ENCODE data around the gene SCYGR4.

SCYGR4 gene

GRCh38 chr2:227614740-227615139 is 2.6 kb upstream of the SCYGR4 start, which contains the start of gene SCYGR3:
Gene SCYGR3, minus strand, starts transcription at chr2:227614840. Its CDS starts 0 bp downstream, at chr2:227614840.
- Histone ChIP-seq H3K27ac (ENCODE audit: low read length) (no peak within 1 kb of the TSS), H3K9ac (ENCODE audit: low read depth, low read length) (no peak within 1 kb of the TSS), H3K36me3 (ENCODE audit: insufficient read depth, low read depth, low read length) (no peaks in the 10 kb centered on the region), H3K27me3 (ENCODE audit: insufficient read depth, low read length) (no peaks in the 10 kb centered on the region; the same call in 1 of the 2 replicates), H3K4me1 (ENCODE audit: insufficient read depth, low read length) (peaks cover 10% of the 10 kb centered on the region; the same call in 1 of the 2 replicates), H3K9me3 (ENCODE audit: insufficient read depth, low read depth, low read length) (no peaks in the 10 kb centered on the region), H3K4me3 (ENCODE audit: low read length) (no peak within 1 kb of the TSS)

GRCh38 chr2:227615181-227615580 is 2.1 kb upstream of the SCYGR4 start:
- Histone ChIP-seq H3K27me3 (ENCODE audit: insufficient read depth, low read length) (no peaks in the 10 kb centered on the region; the same call in 1 of the 2 replicates), H3K36me3 (ENCODE audit: insufficient read depth, low read depth, low read length) (no peaks in the 10 kb centered on the region), H3K27ac (ENCODE audit: low read length) (no peak overlapping the region), H3K4me3 (ENCODE audit: low read length) (no peak overlapping the region), H3K9me3 (ENCODE audit: insufficient read depth, low read depth, low read length) (no peaks in the 10 kb centered on the region), H3K4me1 (ENCODE audit: insufficient read depth, low read length) (peaks cover 10% of the 10 kb centered on the region; the same call in 1 of the 2 replicates), H3K9ac (ENCODE audit: low read depth, low read length) (no peak overlapping the region)

- Histone ChIP-seq H3K36me3 (ENCODE audit: insufficient read depth, low read depth, low read length) (no peaks in the 10 kb centered on the region), H3K9ac (ENCODE audit: low read depth, low read length) (no peak overlapping the region), H3K4me1 (ENCODE audit: insufficient read depth, low read length) (peaks cover 10% of the 10 kb centered on the region; the same call in 1 of the 2 replicates), H3K4me3 (ENCODE audit: low read length) (no peak overlapping the region), H3K27me3 (ENCODE audit: insufficient read depth, low read length) (no peaks in the 10 kb centered on the region; the same call in 1 of the 2 replicates), H3K9me3 (ENCODE audit: insufficient read depth, low read depth, low read length) (no peaks in the 10 kb centered on the region), H3K27ac (ENCODE audit: low read length) (no peak overlapping the region)
Measured at GRCh38 chr2:227615906-227616305, 1.4 kb upstream of the SCYGR4 start.

- Histone ChIP-seq H3K27me3 (ENCODE audit: insufficient read depth, low read length) (no peaks in the 10 kb centered on the region; the same call in 1 of the 2 replicates), H3K9ac (ENCODE audit: low read depth, low read length) (no peak overlapping the region), H3K4me1 (ENCODE audit: insufficient read depth, low read length) (peaks cover 10% of the 10 kb centered on the region; the same call in 1 of the 2 replicates), H3K27ac (ENCODE audit: low read length) (no peak overlapping the region), H3K36me3 (ENCODE audit: insufficient read depth, low read depth, low read length) (no peaks in the 10 kb centered on the region), H3K4me3 (ENCODE audit: low read length) (no peak overlapping the region), H3K9me3 (ENCODE audit: insufficient read depth, low read depth, low read length) (no peaks in the 10 kb centered on the region)
Measured at GRCh38 chr2:227616631-227617030, 667 bp upstream of the SCYGR4 start.

GRCh38 chr2:227623226-227623625 is 5.9 kb downstream of the SCYGR4 start:
- H3K36me3 ChIP-seq (ENCODE audit: insufficient read depth, low read depth, low read length): no peaks in the 10 kb centered on the region
- H3K27me3 ChIP-seq (ENCODE audit: insufficient read depth, low read length): no peaks in the 10 kb centered on the region
- no peaks in the 10 kb centered on the region for H3K4me1 ChIP-seq (ENCODE audit: insufficient read depth, low read length)
- H3K27ac ChIP-seq (ENCODE audit: low read length): no peak overlapping the region
- no peak overlapping the region for H3K9ac ChIP-seq (ENCODE audit: low read depth, low read length)
- no peak overlapping the region for H3K4me3 ChIP-seq (ENCODE audit: low read length)
- no peaks in the 10 kb centered on the region for H3K9me3 ChIP-seq (ENCODE audit: insufficient read depth, low read depth, low read length)

- Histone ChIP-seq H3K4me3 (ENCODE audit: low read length) (no peak overlapping the region), H3K4me1 (ENCODE audit: insufficient read depth, low read length) (no peaks in the 10 kb centered on the region), H3K9ac (ENCODE audit: low read depth, low read length) (no peak overlapping the region), H3K36me3 (ENCODE audit: insufficient read depth, low read depth, low read length) (no peaks in the 10 kb centered on the region), H3K9me3 (ENCODE audit: insufficient read depth, low read depth, low read length) (no peaks in the 10 kb centered on the region), H3K27ac (ENCODE audit: low read length) (no peak overlapping the region), H3K27me3 (ENCODE audit: insufficient read depth, low read length) (no peaks in the 10 kb centered on the region)
Measured at GRCh38 chr2:227625420-227625819, 8.1 kb downstream of the SCYGR4 start.

- H3K27me3 ChIP-seq (ENCODE audit: insufficient read depth, low read length): no peaks in the 10 kb centered on the region
- no peak overlapping the region for H3K27ac ChIP-seq (ENCODE audit: low read length)
- no peaks in the 10 kb centered on the region for H3K4me1 ChIP-seq (ENCODE audit: insufficient read depth, low read length)
- no peak overlapping the region for H3K4me3 ChIP-seq (ENCODE audit: low read length)
- H3K9ac ChIP-seq (ENCODE audit: low read depth, low read length): no peak overlapping the region
- H3K36me3 ChIP-seq (ENCODE audit: insufficient read depth, low read depth, low read length): no peaks in the 10 kb centered on the region
- no peaks in the 10 kb centered on the region for H3K9me3 ChIP-seq (ENCODE audit: insufficient read depth, low read depth, low read length)
Measured at GRCh38 chr2:227626580-227627151, 9.4 kb downstream of the SCYGR4 start.

- no peak overlapping the region for H3K4me3 ChIP-seq (ENCODE audit: low read length)
- no peaks in the 10 kb centered on the region for H3K9me3 ChIP-seq (ENCODE audit: insufficient read depth, low read depth, low read length)
- H3K27me3 ChIP-seq (ENCODE audit: insufficient read depth, low read length): no peaks in the 10 kb centered on the region
- no peak overlapping the region for H3K27ac ChIP-seq (ENCODE audit: low read length)
- H3K4me1 ChIP-seq (ENCODE audit: insufficient read depth, low read length): no peaks in the 10 kb centered on the region
- H3K36me3 ChIP-seq (ENCODE audit: insufficient read depth, low read depth, low read length): no peaks in the 10 kb centered on the region
- no peak overlapping the region for H3K9ac ChIP-seq (ENCODE audit: low read depth, low read length)
Measured at GRCh38 chr2:227627769-227628168, 10.5 kb downstream of the SCYGR4 start.

GRCh38 chr2:227629435-227629834 is 12.1 kb downstream of the SCYGR4 start:
- Histone ChIP-seq H3K27me3 (ENCODE audit: insufficient read depth, low read length) (no peaks in the 10 kb centered on the region), H3K4me1 (ENCODE audit: insufficient read depth, low read length) (no peaks in the 10 kb centered on the region), H3K9me3 (ENCODE audit: insufficient read depth, low read depth, low read length) (no peaks in the 10 kb centered on the region), H3K27ac (ENCODE audit: low read length) (no peak overlapping the region), H3K4me3 (ENCODE audit: low read length) (no peak overlapping the region), H3K9ac (ENCODE audit: low read depth, low read length) (no peak overlapping the region), H3K36me3 (ENCODE audit: insufficient read depth, low read depth, low read length) (no peaks in the 10 kb centered on the region)

GRCh38 chr2:227630322-227630721 is 13.0 kb downstream of the SCYGR4 start:
- Histone ChIP-seq H3K9me3 (ENCODE audit: insufficient read depth, low read depth, low read length) (no peaks in the 10 kb centered on the region), H3K4me3 (ENCODE audit: low read length) (no peak overlapping the region), H3K4me1 (ENCODE audit: insufficient read depth, low read length) (no peaks in the 10 kb centered on the region), H3K27me3 (ENCODE audit: insufficient read depth, low read length) (no peaks in the 10 kb centered on the region), H3K9ac (ENCODE audit: low read depth, low read length) (no peak overlapping the region), H3K36me3 (ENCODE audit: insufficient read depth, low read depth, low read length) (no peaks in the 10 kb centered on the region), H3K27ac (ENCODE audit: low read length) (no peak overlapping the region)

GRCh38 chr2:227632827-227633226 is 15.5 kb downstream of the SCYGR4 start:
- no peaks in the 10 kb centered on the region for H3K4me1 ChIP-seq (ENCODE audit: insufficient read depth, low read length)
- no peak overlapping the region for H3K9ac ChIP-seq (ENCODE audit: low read depth, low read length)
- H3K27ac ChIP-seq (ENCODE audit: low read length): no peak overlapping the region
- no peaks in the 10 kb centered on the region for H3K36me3 ChIP-seq (ENCODE audit: insufficient read depth, low read depth, low read length)
- no peaks in the 10 kb centered on the region for H3K27me3 ChIP-seq (ENCODE audit: insufficient read depth, low read length)
- no peak overlapping the region for H3K4me3 ChIP-seq (ENCODE audit: low read length)
- H3K9me3 ChIP-seq (ENCODE audit: insufficient read depth, low read depth, low read length): no peaks in the 10 kb centered on the region

- Histone ChIP-seq H3K4me1 (ENCODE audit: insufficient read depth, low read length) (no peaks in the 10 kb centered on the region), H3K27me3 (ENCODE audit: insufficient read depth, low read length) (no peaks in the 10 kb centered on the region), H3K9me3 (ENCODE audit: insufficient read depth, low read depth, low read length) (no peaks in the 10 kb centered on the region), H3K36me3 (ENCODE audit: insufficient read depth, low read depth, low read length) (no peaks in the 10 kb centered on the region), H3K4me3 (ENCODE audit: low read length) (no peak overlapping the region), H3K9ac (ENCODE audit: low read depth, low read length) (no peak overlapping the region), H3K27ac (ENCODE audit: low read length) (no peak overlapping the region)
Measured at GRCh38 chr2:227634201-227634600, 16.9 kb downstream of the SCYGR4 start.

All from iPS-20b (cell line).